ENCODE measurements around the gene PINLYP.

- TF ChIP-seq CTCF (IDR thresholded peaks at IDR 0.05), result no peak
- no peak for TF ChIP-seq POLR2AphosphoS5 (IDR thresholded peaks at IDR 0.05)
- no peak for TF ChIP-seq EP300 (IDR thresholded peaks at IDR 0.05)
- TF ChIP-seq POLR2A (IDR thresholded peaks at IDR 0.05), result no peak
Observed at GRCh38 chr19:43594081-43594697, 18.6 kb downstream of the PINLYP start.
